ENCODE data around the gene URI1. TPM values are rescaled to one million over a fixed set of nuclear protein-coding genes. Genes with fewer than 3 reads are reported as not detected.
"Not testable (repeated sequence)": the region's sequence is repeated elsewhere in the genome, so short reads cannot be mapped to it uniquely, and the experiment has no call there.

The URI1 gene
- total RNA-seq, 1 donor from 2014 or later: 45.4 TPM

DNA sequence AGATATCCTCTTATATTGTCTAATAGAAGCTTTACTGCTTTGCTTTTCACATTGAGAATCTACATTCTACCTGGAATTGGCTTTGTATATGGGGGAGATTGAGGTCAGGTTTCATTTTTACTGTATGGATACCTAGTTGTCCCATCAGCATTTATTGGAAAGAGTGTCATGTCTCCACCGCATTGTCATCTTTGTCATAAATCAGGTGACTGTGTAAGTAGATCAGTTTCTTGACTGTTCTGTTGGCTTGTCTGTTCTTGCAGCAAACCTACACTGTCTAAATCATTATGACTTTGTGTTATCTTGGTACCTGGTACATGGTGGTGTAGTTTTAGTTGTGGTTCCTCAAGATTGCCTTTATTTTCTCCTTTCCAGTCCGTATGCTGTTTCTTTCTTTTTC, 5.8 kb downstream of the URI1 start:
- TF ChIP-seq, protein P1, sequence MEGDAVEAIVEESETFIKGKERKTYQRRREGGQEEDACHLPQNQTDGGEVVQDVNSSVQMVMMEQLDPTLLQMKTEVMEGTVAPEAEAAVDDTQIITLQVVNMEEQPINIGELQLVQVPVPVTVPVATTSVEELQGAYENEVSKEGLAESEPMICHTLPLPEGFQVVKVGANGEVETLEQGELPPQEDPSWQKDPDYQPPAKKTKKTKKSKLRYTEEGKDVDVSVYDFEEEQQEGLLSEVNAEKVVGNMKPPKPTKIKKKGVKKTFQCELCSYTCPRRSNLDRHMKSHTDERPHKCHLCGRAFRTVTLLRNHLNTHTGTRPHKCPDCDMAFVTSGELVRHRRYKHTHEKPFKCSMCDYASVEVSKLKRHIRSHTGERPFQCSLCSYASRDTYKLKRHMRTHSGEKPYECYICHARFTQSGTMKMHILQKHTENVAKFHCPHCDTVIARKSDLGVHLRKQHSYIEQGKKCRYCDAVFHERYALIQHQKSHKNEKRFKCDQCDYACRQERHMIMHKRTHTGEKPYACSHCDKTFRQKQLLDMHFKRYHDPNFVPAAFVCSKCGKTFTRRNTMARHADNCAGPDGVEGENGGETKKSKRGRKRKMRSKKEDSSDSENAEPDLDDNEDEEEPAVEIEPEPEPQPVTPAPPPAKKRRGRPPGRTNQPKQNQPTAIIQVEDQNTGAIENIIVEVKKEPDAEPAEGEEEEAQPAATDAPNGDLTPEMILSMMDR (conservative IDR thresholded peaks at IDR 0.05; ENCODE audit: low read depth, low read length): no peak
- no peak for DNase-seq (ENCODE audit: low read depth)
- H3K4me3 ChIP-seq (ENCODE audit: low read depth, low read length): no peak overlapping the region

DNA sequence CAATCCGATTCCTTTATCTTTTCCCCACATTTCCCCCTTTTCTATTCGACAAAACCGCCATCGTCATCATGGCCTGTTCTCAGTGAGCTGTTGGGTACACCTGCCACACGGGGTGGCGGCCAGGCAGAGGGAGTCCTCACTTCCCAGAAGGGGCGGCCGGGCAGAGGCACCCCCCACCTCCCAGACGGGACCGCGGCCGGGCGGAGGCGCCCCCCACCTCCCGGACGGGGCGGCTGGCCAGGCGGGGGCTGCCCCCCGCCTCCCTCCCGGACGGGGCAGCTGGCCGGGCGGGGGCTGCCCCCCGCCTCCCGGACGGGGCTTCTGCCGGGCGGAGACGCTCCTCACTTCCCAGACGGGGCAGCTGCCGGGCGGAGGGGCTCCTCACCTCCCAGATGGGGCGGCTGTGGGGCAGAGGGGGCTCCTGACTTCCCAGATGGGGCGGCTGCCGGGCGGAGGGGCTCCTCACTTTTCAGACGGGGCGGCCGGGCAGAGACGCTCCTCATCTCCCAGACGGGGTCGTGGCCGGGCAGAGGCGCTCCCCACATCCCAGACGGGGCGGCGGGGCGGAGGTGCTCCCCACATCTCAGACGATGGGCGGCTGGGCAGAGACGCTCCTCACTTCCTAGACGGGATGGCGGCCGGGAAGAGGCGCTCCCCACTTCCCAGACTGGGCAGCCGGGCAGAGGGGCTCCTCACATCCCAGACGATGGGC, 6.9 kb downstream of the URI1 start:
- not testable (repeated sequence) for DNase-seq (ENCODE audit: low read depth); H3K4me3 ChIP-seq (ENCODE audit: low read depth, low read length)

DNA sequence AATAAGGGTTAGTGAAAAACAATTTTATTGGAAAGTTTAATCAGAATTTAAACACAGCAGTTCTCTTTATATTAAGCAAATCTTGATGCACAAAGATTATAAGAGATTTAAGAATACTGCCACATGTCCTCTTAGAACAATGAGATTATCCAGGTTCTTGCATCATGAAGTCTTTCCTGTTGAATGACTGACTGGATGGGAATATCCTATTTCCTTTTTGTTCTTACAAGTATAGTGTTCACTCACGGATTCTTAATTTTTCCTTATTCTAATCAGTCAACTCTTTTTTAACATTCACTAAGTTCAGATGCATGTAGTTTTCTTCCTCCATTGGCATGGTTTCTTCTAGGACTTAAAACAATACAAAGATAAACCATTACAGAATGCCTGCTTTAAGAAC, 10.1 kb downstream of the URI1 start:
- TF ChIP-seq, protein P1 (conservative IDR thresholded peaks at IDR 0.05; ENCODE audit: low read depth, low read length): no peak
- H3K4me3 ChIP-seq (ENCODE audit: low read depth, low read length): no peak overlapping the region
- DNase-seq (ENCODE audit: low read depth): no peak

DNA sequence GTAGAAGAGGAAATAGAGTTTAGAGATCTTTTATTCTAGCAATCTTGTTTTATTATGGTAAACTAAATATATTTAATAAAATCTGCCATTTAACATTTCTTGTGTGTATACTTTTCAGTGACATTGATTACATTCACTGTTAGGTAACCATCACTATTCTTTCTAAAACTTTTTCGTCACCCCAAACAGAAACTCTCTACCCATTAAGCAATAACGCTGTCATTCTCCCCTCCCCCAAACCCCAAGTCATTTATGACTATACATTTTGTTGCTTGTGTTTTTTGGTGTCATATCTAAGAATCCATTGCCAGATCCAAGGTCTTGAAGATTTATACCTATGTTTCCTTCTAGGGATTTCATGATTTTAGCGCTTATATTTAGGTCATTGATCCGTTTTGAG, 10.6 kb downstream of the URI1 start:
- TF ChIP-seq, protein P1 (conservative IDR thresholded peaks at IDR 0.05; ENCODE audit: low read depth, low read length): no peak
- H3K4me3 ChIP-seq (ENCODE audit: low read depth, low read length): no peak overlapping the region
- DNase-seq (ENCODE audit: low read depth): no peak

DNA sequence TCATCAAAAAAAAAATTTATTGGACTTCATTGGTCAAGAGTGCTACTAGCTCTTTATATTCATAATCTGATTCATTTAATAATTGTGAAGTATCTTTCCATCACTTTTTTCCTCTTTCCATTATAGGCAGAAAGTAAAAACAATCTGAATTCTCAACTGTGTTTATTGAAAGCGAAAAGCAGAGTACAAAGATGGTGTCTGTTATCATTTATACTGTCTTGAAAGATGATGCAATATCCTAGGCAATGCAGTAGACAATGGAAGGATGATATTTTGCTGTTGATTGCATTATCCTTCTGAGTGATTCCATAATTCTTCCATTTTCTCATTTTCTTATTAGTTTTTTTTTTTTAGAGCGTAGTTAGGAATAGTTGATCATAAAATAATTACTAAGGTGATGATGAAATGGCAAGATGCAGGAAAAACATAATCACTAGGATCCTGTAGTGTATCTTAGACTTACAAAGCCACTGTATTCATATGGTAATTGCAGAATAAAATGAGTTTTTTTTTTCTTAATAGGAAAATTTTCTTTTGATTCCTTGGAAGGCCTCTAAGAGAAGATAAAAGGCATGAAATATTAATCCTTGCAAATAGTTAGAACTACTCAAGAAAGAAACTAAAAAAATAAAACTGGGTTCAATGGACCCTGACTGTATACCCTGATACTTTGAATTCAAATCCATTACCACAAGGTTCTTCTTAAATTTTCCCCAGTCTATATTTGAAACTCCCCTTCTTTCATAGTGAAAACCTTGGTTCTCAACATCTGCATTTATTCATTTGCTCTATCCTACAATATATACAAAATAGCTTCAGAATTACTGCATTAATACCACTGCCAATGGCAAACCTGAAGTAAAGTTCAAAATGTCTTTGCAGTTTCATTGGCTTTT, 11.6 kb downstream of the URI1 start:
- DNase-seq (ENCODE audit: low read depth): no peak
- no peak overlapping the region for H3K4me3 ChIP-seq (ENCODE audit: low read depth, low read length)
- TF ChIP-seq, protein P1 (conservative IDR thresholded peaks at IDR 0.05; ENCODE audit: low read depth, low read length): no peak

DNA sequence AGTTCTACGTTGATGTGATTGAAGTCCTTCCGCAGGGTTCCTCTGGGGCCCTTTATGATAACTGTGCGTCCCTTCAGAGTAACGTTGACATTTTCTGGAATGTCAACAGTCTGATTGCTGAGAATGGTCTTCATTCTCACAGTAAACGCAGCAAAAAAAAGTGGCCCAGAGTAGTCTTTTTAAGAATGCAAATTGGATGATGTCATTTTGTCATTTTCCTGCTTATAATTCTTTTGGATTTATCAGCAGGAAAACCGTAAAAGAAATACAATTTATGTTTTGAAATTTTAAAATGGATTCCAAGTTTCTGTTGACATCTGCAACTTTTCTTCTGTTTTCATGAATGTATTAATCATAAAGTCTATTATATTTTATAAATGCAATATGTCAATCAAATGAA, 14.8 kb downstream of the URI1 start:
- TF ChIP-seq, protein P1 (conservative IDR thresholded peaks at IDR 0.05; ENCODE audit: low read depth, low read length): no peak
- DNase-seq (ENCODE audit: low read depth): no peak
- no peak overlapping the region for H3K4me3 ChIP-seq (ENCODE audit: low read depth, low read length)

DNA sequence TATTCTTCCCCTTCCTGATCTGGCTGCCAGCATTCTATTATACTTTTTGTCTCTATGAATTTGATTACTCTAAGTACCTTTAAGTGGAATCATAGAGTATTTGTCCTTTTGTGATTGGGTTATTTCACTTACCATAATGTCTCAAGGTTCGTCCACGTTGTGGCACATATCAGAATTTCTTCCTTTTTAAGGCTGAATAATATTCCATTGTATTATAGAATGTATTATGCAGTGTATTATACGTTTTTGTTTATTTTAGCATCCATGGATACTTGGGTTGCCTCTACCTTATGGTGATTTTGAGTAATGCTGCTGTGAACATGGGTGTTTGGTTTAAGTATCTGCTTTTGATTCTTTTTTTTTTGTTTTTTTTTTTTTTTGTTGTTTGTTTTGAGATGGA, 19.3 kb downstream of the URI1 start:
- H3K4me3 ChIP-seq (ENCODE audit: low read depth, low read length): no peak overlapping the region
- TF ChIP-seq, protein P1 (conservative IDR thresholded peaks at IDR 0.05; ENCODE audit: low read depth, low read length): no peak
- no peak for DNase-seq (ENCODE audit: low read depth)

Data from epithelial cell of proximal tubule (primary cell).